Hepatocyte (in vitro differentiated cells): ENCODE data around the gene C22orf23. TPM values are rescaled to one million over a fixed set of nuclear protein-coding genes. Genes with fewer than 3 reads are reported as not detected.
A peak's percentile ranks its signal among the peaks of the same experiment; 100 is the strongest.

Experiments used
- DNase-seq: peaks from one replicate; pipeline ENCODE4 v3.0.0-alpha.2; 2016; ENCODE audit warnings: low spot score
- H2AFZ ChIP-seq: fragments of 200-600 bp; sonication (generic); 2 replicates; pipeline ENCODE4 v1.6.0; 2016; ENCODE audit warnings: antibody characterized with exemption, mild to moderate bottlenecking
- H3K27ac ChIP-seq: fragments of 200-600 bp; sonication (generic); 2 replicates; pipeline ENCODE4 v1.5.1; 2016; ENCODE audit warnings: mild to moderate bottlenecking
- H3K27me3 ChIP-seq: fragments of 200-600 bp; sonication (generic); 2 replicates; pipeline ENCODE4 v1.6.1; 2016
- H3K36me3 ChIP-seq: fragments of 200-600 bp; sonication (generic); replicated peaks from 2 replicates; pipeline ENCODE4 v1.5.1; 2016; ENCODE audit warnings: low read depth; ENCODE audit not compliant: insufficient read depth
- H3K4me1 ChIP-seq: fragments of 200-600 bp; sonication (generic); 2 replicates; pipeline ENCODE4 v1.5.1; 2016; ENCODE audit warnings: mild to moderate bottlenecking, moderate library complexity; ENCODE audit not compliant: insufficient read depth
- H3K4me2 ChIP-seq: fragments of 200-600 bp; sonication (generic); 2 replicates; pipeline ENCODE4 v1.6.0; 2016
- H3K4me3 ChIP-seq: fragments of 200-600 bp; sonication (generic); 2 replicates; pipeline ENCODE4 v1.5.1; 2016; ENCODE audit warnings: mild to moderate bottlenecking
- H3K79me2 ChIP-seq: fragments of 200-600 bp; sonication (generic); 2 replicates; pipeline ENCODE4 v1.6.0; 2017; ENCODE audit warnings: mild to moderate bottlenecking
- H3K9me2 ChIP-seq: fragments of 200-600 bp; sonication (generic); replicated peaks from 2 replicates; pipeline ENCODE4 v1.6.0; 2017; ENCODE audit warnings: mild to moderate bottlenecking; ENCODE audit not compliant: insufficient read depth
- H3K9me3 ChIP-seq: fragments of 200-600 bp; sonication (generic); 2 replicates; pipeline ENCODE4 v1.5.1; 2016; ENCODE audit warnings: low read depth, mild to moderate bottlenecking
- H4K20me1 ChIP-seq: fragments of 200-600 bp; sonication (generic); 2 replicates; pipeline ENCODE4 v1.6.0; 2016; ENCODE audit warnings: mild to moderate bottlenecking; ENCODE audit not compliant: insufficient read depth, poor library complexity, severe bottlenecking
- CTCF ChIP-seq: fragments of 200-600 bp; sonication (generic); IDR thresholded peaks from 2 replicates; pipeline ENCODE4 v1.5.1; 2016; ENCODE audit warnings: antibody characterized with exemption, mild to moderate bottlenecking; ENCODE audit not compliant: poor library complexity
- EZH2 ChIP-seq: fragments of 200-600 bp; sonication (generic); IDR thresholded peaks from 2 replicates; pipeline ENCODE4 v1.6.1; 2016; ENCODE audit warnings: antibody characterized with exemption, mild to moderate bottlenecking, borderline replicate concordance
- EZH2phosphoT487 ChIP-seq: fragments of 200-600 bp; sonication (generic); IDR thresholded peaks from one replicate; pipeline ENCODE4 v1.6.1; 2018; ENCODE audit warnings: antibody characterized with exemption, mild to moderate bottlenecking, low read depth, moderate library complexity; ENCODE audit not compliant: unreplicated experiment, severe bottlenecking
- WGBS: methylation state at CpG from one replicate; pipeline ENCODE4 v1.1.6; 2016; ENCODE audit warnings: low lambda C conversion rate; ENCODE audit errors: missing lambda C conversion rate; 5-methylcytosine and 5-hydroxymethylcytosine counted together
- polyA plus RNA-seq: library from polyadenylated mRNA; unstranded; fragments of >200 nt; fragmentation: Nextera tagmentation; extraction: Ambion mirVana; gene quantifications from 2 replicates; pipeline ENCODE4 v1.2.1, GENCODE V29; 2016
- total RNA-seq: library from RNA; depleted of rRNA; stranded (reverse); fragments of >200 nt; gene quantifications from 2 replicates; pipeline ENCODE4 v1.2.3, GENCODE V29; 2014

Gene C22orf23
- total and polyA plus RNA-seq, 2 experiments from 2014 or later: 0.29 to 0.30 TPM

GRCh38 chr22:37905534-37906363 lies 47.7 kb downstream of the C22orf23 start, which contains the start of gene MICALL1:
Gene MICALL1, plus strand, starts transcription at chr22:37906297. Its CDS starts 126 bp downstream, at chr22:37906423.
- TF ChIP-seq EZH2phosphoT487 (no peak), CTCF (peak; percentile 20), EZH2 (no peak)
- peaks cover 18% of the 10 kb centered on the region for H3K4me1 ChIP-seq
- no peaks in the 10 kb centered on the region for H3K9me2 ChIP-seq
- peak; percentile 93 for DNase-seq
- no peaks in the 10 kb centered on the region for H3K27me3 ChIP-seq
- H3K27ac ChIP-seq: peak within 1 kb of the TSS; percentile 92
- H4K20me1 ChIP-seq: no peaks in the 10 kb centered on the region
- peaks cover 27% of the 10 kb centered on the region for H3K79me2 ChIP-seq
- H3K36me3 ChIP-seq: no peaks in the 10 kb centered on the region
- no peaks in the 10 kb centered on the region for H3K9me3 ChIP-seq
- 10% methylated on average over 43 of the region's 90 CpGs for WGBS
- peak within 1 kb of the TSS; percentile 56 for H2AFZ ChIP-seq
- peak within 1 kb of the TSS; percentile 99 for H3K4me2 ChIP-seq
- peak within 1 kb of the TSS; percentile 72 for H3K4me3 ChIP-seq

GRCh38 chr22:37904572-37905533 lies 48.5 kb downstream of the C22orf23 start:
- no peak for TF ChIP-seq CTCF
- no peak for TF ChIP-seq EZH2
- TF ChIP-seq EZH2phosphoT487: no peak
- Histone ChIP-seq H3K27me3 (no peaks in the 10 kb centered on the region), H4K20me1 (no peaks in the 10 kb centered on the region), H3K9me2 (no peaks in the 10 kb centered on the region), H3K79me2 (peaks cover 23% of the 10 kb centered on the region), H3K4me3 (no peak overlapping the region), H3K9me3 (no peaks in the 10 kb centered on the region), H3K4me2 (peak overlapping the region; percentile 78), H3K36me3 (no peaks in the 10 kb centered on the region), H3K4me1 (peaks cover 18% of the 10 kb centered on the region), H3K27ac (peak overlapping the region; percentile 92), H2AFZ (peak overlapping the region; percentile 55)
- 64% methylated on average over 10 of the region's 10 CpGs for WGBS
- DNase-seq: peak; percentile 84

GRCh38 chr22:37898441-37899181 lies 54.8 kb downstream of the C22orf23 start:
- H3K4me3 ChIP-seq: no peak overlapping the region
- H3K27me3 ChIP-seq: no peaks in the 10 kb centered on the region
- 81% methylated on average over 9 of the region's 9 CpGs for WGBS
- no peak for TF ChIP-seq EZH2
- no peak for TF ChIP-seq EZH2phosphoT487
- TF ChIP-seq CTCF: no peak
- H3K79me2 ChIP-seq: no peaks in the 10 kb centered on the region
- no peak overlapping the region for H3K4me2 ChIP-seq
- H3K27ac ChIP-seq: peak overlapping the region; percentile 24
- H3K4me1 ChIP-seq: peaks cover 39% of the 10 kb centered on the region
- no peaks in the 10 kb centered on the region for H4K20me1 ChIP-seq
- no peaks in the 10 kb centered on the region for H3K9me3 ChIP-seq
- no peak for DNase-seq
- H3K36me3 ChIP-seq: no peaks in the 10 kb centered on the region
- H2AFZ ChIP-seq: no peak overlapping the region
- no peaks in the 10 kb centered on the region for H3K9me2 ChIP-seq
